A549 (cell line): ENCODE measurements around the gene MAGIX. TPM values are rescaled to one million over a fixed set of nuclear protein-coding genes. Genes with fewer than 3 reads are reported as not detected.

Experiments
- polyA plus RNA-seq, 4 experiments: library from polyadenylated mRNA; depleted of rRNA in 3 of 4; stranded (reverse); fragments of >200 nt; fragmentation: RNase III in 1 of 4; extraction: RNeasy Plus Mini Kit Qiagen cat#74134 plus additional on column Dnase treatment in 1 of 4; gene quantifications; 2 replicates in 3 of 4; 3 replicates in 1 of 4; pipeline ENCODE4 v1.2.3, GENCODE V29; 2011 to 2017
- small RNA-seq, 6 experiments: library from RNA; depleted of rRNA; stranded (forward); fragments of <200 nt; gene quantifications; one replicate each; pipeline ENCODE3, GENCODE V24; 2012

Gene MAGIX
- polyA plus RNA-seq, 2 of the 4 experiments (the other 2 are of a cell fraction), result 1.1 to 2.2 TPM

Small RNAs within 50 kb of the gene (small RNA-seq; reads per million reads assigned to genes)
- 0 reads per million in 6 experiments for gene RN7SL262P

Other genes starting within 250 kb of the MAGIX start
- gene PIM2, start 243.7 kb upstream of the MAGIX start, polyA plus RNA-seq (2011; rRNA removed), result 8.2 and 8.5 TPM in 2 replicates
- gene PIM2, start 243.7 kb upstream of the MAGIX start, polyA plus RNA-seq (2017; fragmentation: RNase III; extraction: RNeasy Plus Mini Kit Qiagen cat#74134 plus additional on column Dnase treatment), result 7.9 to 8.8 TPM (median 7.9 TPM) in 3 replicates
- gene OTUD5, start 205.2 kb upstream of the MAGIX start, polyA plus RNA-seq (2011; rRNA removed), result 57.7 and 65.6 TPM in 2 replicates
- gene OTUD5, start 205.2 kb upstream of the MAGIX start, polyA plus RNA-seq (2017; fragmentation: RNase III; extraction: RNeasy Plus Mini Kit Qiagen cat#74134 plus additional on column Dnase treatment), result 42.5 to 48.2 TPM (median 45.9 TPM) in 3 replicates
- gene KCND1, start 190.9 kb upstream of the MAGIX start, polyA plus RNA-seq (2011; rRNA removed), result 0.59 and 1.1 TPM in 2 replicates
- 0.69 to 0.79 TPM (median 0.77 TPM) in 3 replicates for gene KCND1, start 190.9 kb upstream of the MAGIX start, polyA plus RNA-seq (2017; fragmentation: RNase III; extraction: RNeasy Plus Mini Kit Qiagen cat#74134 plus additional on column Dnase treatment)
- 33.7 and 35.1 TPM in 2 replicates for gene GRIPAP1, start 160.5 kb upstream of the MAGIX start, polyA plus RNA-seq (2011; rRNA removed)
- gene GRIPAP1, start 160.5 kb upstream of the MAGIX start, polyA plus RNA-seq (2017; fragmentation: RNase III; extraction: RNeasy Plus Mini Kit Qiagen cat#74134 plus additional on column Dnase treatment), result 27.7 to 36.2 TPM (median 34.3 TPM) in 3 replicates
- gene TFE3, start 119.4 kb upstream of the MAGIX start, polyA plus RNA-seq (2011; rRNA removed), result 16.1 and 27.3 TPM in 2 replicates
- 53.8 to 57.3 TPM (median 56.3 TPM) in 3 replicates for gene TFE3, start 119.4 kb upstream of the MAGIX start, polyA plus RNA-seq (2017; fragmentation: RNase III; extraction: RNeasy Plus Mini Kit Qiagen cat#74134 plus additional on column Dnase treatment)
- 1.6 and 2.0 TPM in 2 replicates for gene CCDC120, start 103.8 kb upstream of the MAGIX start, polyA plus RNA-seq (2011; rRNA removed)
- gene CCDC120, start 103.8 kb upstream of the MAGIX start, polyA plus RNA-seq (2017; fragmentation: RNase III; extraction: RNeasy Plus Mini Kit Qiagen cat#74134 plus additional on column Dnase treatment), result 3.2 to 4.1 TPM (median 4.0 TPM) in 3 replicates
- 13.6 and 17.0 TPM in 2 replicates for gene PRAF2, start 88.8 kb upstream of the MAGIX start, polyA plus RNA-seq (2011; rRNA removed)
- gene PRAF2, start 88.8 kb upstream of the MAGIX start, polyA plus RNA-seq (2017; fragmentation: RNase III; extraction: RNeasy Plus Mini Kit Qiagen cat#74134 plus additional on column Dnase treatment), result 29.9 to 37.7 TPM (median 35.4 TPM) in 3 replicates
- gene WDR45, start 82.9 kb upstream of the MAGIX start, polyA plus RNA-seq (2011; rRNA removed), result 55.5 and 80.1 TPM in 2 replicates
- 33.8 to 41.5 TPM (median 37.7 TPM) in 3 replicates for gene WDR45, start 82.9 kb upstream of the MAGIX start, polyA plus RNA-seq (2017; fragmentation: RNase III; extraction: RNeasy Plus Mini Kit Qiagen cat#74134 plus additional on column Dnase treatment)
- gene GPKOW, start 39.0 kb upstream of the MAGIX start, polyA plus RNA-seq (2011; rRNA removed), result 34.4 and 40.7 TPM in 2 replicates
- 22.0 to 24.9 TPM (median 24.1 TPM) in 3 replicates for gene GPKOW, start 39.0 kb upstream of the MAGIX start, polyA plus RNA-seq (2017; fragmentation: RNase III; extraction: RNeasy Plus Mini Kit Qiagen cat#74134 plus additional on column Dnase treatment)
- 209 and 277 TPM in 2 replicates for gene PLP2, start 9.1 kb downstream of the MAGIX start, polyA plus RNA-seq (2011; rRNA removed)
- gene PLP2, start 9.1 kb downstream of the MAGIX start, polyA plus RNA-seq (2017; fragmentation: RNase III; extraction: RNeasy Plus Mini Kit Qiagen cat#74134 plus additional on column Dnase treatment), result 162 to 168 TPM (median 164 TPM) in 3 replicates
- gene PRICKLE3, start 23.6 kb downstream of the MAGIX start, polyA plus RNA-seq (2011; rRNA removed), result 7.9 and 9.3 TPM in 2 replicates
- 12.9 to 14.1 TPM (median 14.0 TPM) in 3 replicates for gene PRICKLE3, start 23.6 kb downstream of the MAGIX start, polyA plus RNA-seq (2017; fragmentation: RNase III; extraction: RNeasy Plus Mini Kit Qiagen cat#74134 plus additional on column Dnase treatment)
- gene SYP, start 37.4 kb downstream of the MAGIX start, polyA plus RNA-seq (2011; rRNA removed), result 1.3 and 1.7 TPM in 2 replicates
- gene SYP, start 37.4 kb downstream of the MAGIX start, polyA plus RNA-seq (2017; fragmentation: RNase III; extraction: RNeasy Plus Mini Kit Qiagen cat#74134 plus additional on column Dnase treatment), result 3.3 to 4.0 TPM (median 3.8 TPM) in 3 replicates
- not detected in 2 replicates for gene CACNA1F, start 70.6 kb downstream of the MAGIX start, polyA plus RNA-seq (2011; rRNA removed)
- gene CACNA1F, start 70.6 kb downstream of the MAGIX start, polyA plus RNA-seq (2017; fragmentation: RNase III; extraction: RNeasy Plus Mini Kit Qiagen cat#74134 plus additional on column Dnase treatment), result not detected in 3 replicates
- 8.8 and 11.4 TPM in 2 replicates for gene CCDC22, start 72.7 kb downstream of the MAGIX start, polyA plus RNA-seq (2011; rRNA removed)
- 10.8 to 11.8 TPM (median 10.9 TPM) in 3 replicates for gene CCDC22, start 72.7 kb downstream of the MAGIX start, polyA plus RNA-seq (2017; fragmentation: RNase III; extraction: RNeasy Plus Mini Kit Qiagen cat#74134 plus additional on column Dnase treatment)
- 0.13 and 0.21 TPM in 2 replicates for gene FOXP3, start 102.0 kb downstream of the MAGIX start, polyA plus RNA-seq (2011; rRNA removed)
- 0.04 to 0.13 TPM (median 0.13 TPM) in 3 replicates for gene FOXP3, start 102.0 kb downstream of the MAGIX start, polyA plus RNA-seq (2017; fragmentation: RNase III; extraction: RNeasy Plus Mini Kit Qiagen cat#74134 plus additional on column Dnase treatment)
- 2.7 and 3.0 TPM in 2 replicates for gene PPP1R3F, start 107.0 kb downstream of the MAGIX start, polyA plus RNA-seq (2011; rRNA removed)
- 3.5 to 6.1 TPM (median 5.2 TPM) in 3 replicates for gene PPP1R3F, start 107.0 kb downstream of the MAGIX start, polyA plus RNA-seq (2017; fragmentation: RNase III; extraction: RNeasy Plus Mini Kit Qiagen cat#74134 plus additional on column Dnase treatment)
- gene GAGE10, start 140.9 kb downstream of the MAGIX start, polyA plus RNA-seq (2011; rRNA removed), result not detected in 2 replicates
- not detected in 3 replicates for gene GAGE10, start 140.9 kb downstream of the MAGIX start, polyA plus RNA-seq (2017; fragmentation: RNase III; extraction: RNeasy Plus Mini Kit Qiagen cat#74134 plus additional on column Dnase treatment)
- gene GAGE12J, start 159.3 kb downstream of the MAGIX start, polyA plus RNA-seq (2011; rRNA removed), result not detected in 2 replicates
- gene GAGE12J, start 159.3 kb downstream of the MAGIX start, polyA plus RNA-seq (2017; fragmentation: RNase III; extraction: RNeasy Plus Mini Kit Qiagen cat#74134 plus additional on column Dnase treatment), result not detected in 3 replicates
- gene GAGE13, start 168.8 kb downstream of the MAGIX start, polyA plus RNA-seq (2011; rRNA removed), result not detected in 2 replicates
- not detected in 3 replicates for gene GAGE13, start 168.8 kb downstream of the MAGIX start, polyA plus RNA-seq (2017; fragmentation: RNase III; extraction: RNeasy Plus Mini Kit Qiagen cat#74134 plus additional on column Dnase treatment)